Cardiac ventricle fibroblast (primary cell): Measurements from ENCODE around the gene PRCC. TPM values are rescaled to one million over a fixed set of nuclear protein-coding genes. Genes with fewer than 3 reads are reported as not detected.

ENCODE experiments used
- total RNA-seq: library from RNA; depleted of rRNA; stranded (reverse); fragments of >200 nt; gene quantifications from 2 replicates; pipeline ENCODE4 v1.2.3, GENCODE V29; 2015

PRCC gene
- total RNA-seq: 33.4 and 33.7 TPM in 2 replicates

GRCh38 chr1:156767101-156767878 lies at the start of gene PRCC:
Gene PRCC (plus strand): TSS chr1:156767535. CDS start chr1:156767772, 237 bp downstream.

GRCh38 chr1:156727926-156728598 lies 39.3 kb upstream of the PRCC start, which contains the start of gene METTL25B:
Gene METTL25B (plus strand): TSS chr1:156728469. CDS start chr1:156729105, 636 bp downstream.

GRCh38 chr1:156728599-156729462 lies 38.5 kb upstream of the PRCC start, which contains the start of gene ISG20L2:
Gene ISG20L2 (minus strand): TSS chr1:156728766. CDS start chr1:156727652, 1,114 bp downstream.

GRCh38 chr1:156740741-156741480 lies 26.4 kb upstream of the PRCC start, which contains the start of gene MRPL24:
Gene MRPL24 (minus strand): TSS chr1:156741088. CDS start chr1:156738704, 2,384 bp downstream.

GRCh38 chr1:156751451-156751756 lies 15.9 kb upstream of the PRCC start, which contains the start of gene HDGF:
Gene HDGF (minus strand): TSS chr1:156751675. CDS start chr1:156751429, 246 bp downstream.

GRCh38 chr1:156816561-156817328 lies 49.4 kb downstream of the PRCC start, which contains the start of gene SH2D2A:
Gene SH2D2A (minus strand): TSS chr1:156816848. CDS start chr1:156816708, 140 bp downstream.

Other genes with a start within 250 kb of the PRCC start
- gene IQGAP3, start 195.0 kb upstream of the PRCC start, total RNA-seq: 0.87 and 1.5 TPM in 2 replicates
- not detected in 2 replicates for gene TTC24, start 187.8 kb upstream of the PRCC start, total RNA-seq
- 38.4 and 52.2 TPM in 2 replicates for gene NAXE, start 175.8 kb upstream of the PRCC start, total RNA-seq
- 7.7 and 11.5 TPM in 2 replicates for gene GPATCH4, start 166.1 kb upstream of the PRCC start, total RNA-seq
- 2.2 TPM in 1 of 2 replicates, not detected in the other for gene HAPLN2, start 148.1 kb upstream of the PRCC start, total RNA-seq
- gene BCAN, start 125.4 kb upstream of the PRCC start, total RNA-seq: 0.06 TPM in 1 of 2 replicates, not detected in the other
- 27.0 and 30.6 TPM in 2 replicates for gene NES, start 90.1 kb upstream of the PRCC start, total RNA-seq
- 17.6 and 27.8 TPM in 2 replicates for gene CRABP2, start 62.0 kb upstream of the PRCC start, total RNA-seq
- gene METTL25B, start 39.1 kb upstream of the PRCC start, total RNA-seq: 13.1 and 14.9 TPM in 2 replicates
- gene ISG20L2, start 38.8 kb upstream of the PRCC start, total RNA-seq: 11.8 and 15.8 TPM in 2 replicates
- 63.6 and 72.1 TPM in 2 replicates for gene MRPL24, start 26.4 kb upstream of the PRCC start, total RNA-seq
- gene HDGF, start 15.9 kb upstream of the PRCC start, total RNA-seq: 170 TPM in 2 replicates
- 0.37 and 0.88 TPM in 2 replicates for gene SH2D2A, start 49.3 kb downstream of the PRCC start, total RNA-seq
- under 0.01 TPM in 1 of 2 replicates, not detected in the other for gene INSRR, start 91.6 kb downstream of the PRCC start, total RNA-seq
- gene NTRK1, start 93.3 kb downstream of the PRCC start, total RNA-seq: 0.05 TPM in 1 of 2 replicates, not detected in the other
- gene PEAR1, start 126.2 kb downstream of the PRCC start, total RNA-seq: 6.9 and 7.7 TPM in 2 replicates
- gene LRRC71, start 153.1 kb downstream of the PRCC start, total RNA-seq: not detected in 2 replicates